Ishikawa (cell line): ENCODE measurements around the gene EPHA8.

Experiments used
- EGR1 ChIP-seq: IDR thresholded peaks from 2 replicates; pipeline ENCODE4 v1.6.1; 2012
- TF ChIP-seq, protein P1 (sequence below): IDR thresholded peaks from 2 replicates; pipeline ENCODE4 v1.6.1; 2012

DNA sequence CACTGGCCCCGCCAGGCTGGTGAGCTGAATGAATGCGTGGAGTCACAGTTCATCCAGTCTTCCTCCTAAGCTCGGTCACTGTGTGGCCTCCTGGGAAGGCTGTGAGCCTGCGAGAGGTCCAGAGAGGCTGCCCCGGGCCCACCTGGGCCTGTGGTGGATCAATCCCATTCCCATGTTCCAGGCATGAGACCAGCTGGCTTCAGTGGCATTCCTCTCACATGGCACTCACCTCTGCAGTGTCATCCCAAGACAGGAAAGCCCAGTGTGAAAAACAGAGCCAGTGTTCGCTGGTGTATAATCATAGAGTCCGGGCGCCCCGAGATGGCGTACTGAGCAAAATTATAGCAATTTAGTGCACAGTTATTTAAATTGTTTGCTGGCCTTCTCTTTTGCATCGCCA, 37.6 kb upstream of the EPHA8 start:
- no peak for TF ChIP-seq EGR1
- TF ChIP-seq, protein P1, sequence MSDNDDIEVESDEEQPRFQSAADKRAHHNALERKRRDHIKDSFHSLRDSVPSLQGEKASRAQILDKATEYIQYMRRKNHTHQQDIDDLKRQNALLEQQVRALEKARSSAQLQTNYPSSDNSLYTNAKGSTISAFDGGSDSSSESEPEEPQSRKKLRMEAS, result no peak
